Astrocyte (in vitro differentiated cells and primary cell): ENCODE results near the gene SULT1A2.

Source experiments
- EZH2 ChIP-seq: IDR thresholded peaks from 2 replicates; pipeline ENCODE4 v1.6.1; 2012; ENCODE audit warnings: mild to moderate bottlenecking, low read length, inconsistent platforms; ENCODE audit not compliant: insufficient read depth
- TF ChIP-seq, protein P1 (sequence below): IDR thresholded peaks from 2 replicates; pipeline ENCODE4 v1.5.1; 2011; ENCODE audit warnings: low read depth, mild to moderate bottlenecking, inconsistent platforms, low read length, moderate library complexity; ENCODE audit not compliant: insufficient read depth

DNA sequence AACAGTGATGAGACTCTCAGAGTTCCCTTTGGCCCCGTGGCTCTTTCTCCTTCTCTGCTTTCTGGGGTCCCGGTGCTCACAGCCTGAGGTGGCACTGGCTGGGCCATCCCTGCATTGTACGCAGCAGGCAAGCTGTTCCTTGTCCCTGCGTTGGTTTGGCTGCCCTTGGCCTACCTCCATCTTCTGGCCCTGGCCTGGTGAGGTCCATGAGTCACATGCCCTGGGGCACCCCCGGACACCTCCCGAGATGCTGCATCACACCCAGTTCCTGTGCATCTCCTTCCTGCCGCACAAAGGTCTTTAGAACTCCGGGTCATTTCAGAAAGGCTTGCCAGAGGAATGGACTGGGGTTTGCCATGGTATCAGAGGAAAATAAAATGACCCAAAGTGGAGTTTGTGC lies 9.5 kb downstream of the SULT1A2 start:
- TF ChIP-seq, protein P1, sequence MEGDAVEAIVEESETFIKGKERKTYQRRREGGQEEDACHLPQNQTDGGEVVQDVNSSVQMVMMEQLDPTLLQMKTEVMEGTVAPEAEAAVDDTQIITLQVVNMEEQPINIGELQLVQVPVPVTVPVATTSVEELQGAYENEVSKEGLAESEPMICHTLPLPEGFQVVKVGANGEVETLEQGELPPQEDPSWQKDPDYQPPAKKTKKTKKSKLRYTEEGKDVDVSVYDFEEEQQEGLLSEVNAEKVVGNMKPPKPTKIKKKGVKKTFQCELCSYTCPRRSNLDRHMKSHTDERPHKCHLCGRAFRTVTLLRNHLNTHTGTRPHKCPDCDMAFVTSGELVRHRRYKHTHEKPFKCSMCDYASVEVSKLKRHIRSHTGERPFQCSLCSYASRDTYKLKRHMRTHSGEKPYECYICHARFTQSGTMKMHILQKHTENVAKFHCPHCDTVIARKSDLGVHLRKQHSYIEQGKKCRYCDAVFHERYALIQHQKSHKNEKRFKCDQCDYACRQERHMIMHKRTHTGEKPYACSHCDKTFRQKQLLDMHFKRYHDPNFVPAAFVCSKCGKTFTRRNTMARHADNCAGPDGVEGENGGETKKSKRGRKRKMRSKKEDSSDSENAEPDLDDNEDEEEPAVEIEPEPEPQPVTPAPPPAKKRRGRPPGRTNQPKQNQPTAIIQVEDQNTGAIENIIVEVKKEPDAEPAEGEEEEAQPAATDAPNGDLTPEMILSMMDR, result no peak
- no peak for TF ChIP-seq EZH2
